PC-9 (cell line): ENCODE measurements around the gene MERTK. TPM values are rescaled to one million over a fixed set of nuclear protein-coding genes. Genes with fewer than 3 reads are reported as not detected.

ENCODE experiments used
- BruUV-seq: library from RNA; stranded (reverse); fragments of 400-500 nt; replicated peaks from 2 replicates; lab custom pipeline; 2021; lab: Mats Ljungman, UMichigan
- CTCF ChIA-PET: fragments of 300-600 bp; sonication (Branson Sonifier 250); formaldehyde crosslinking; loops from one replicate; lab custom pipeline; 2022; ENCODE audit warnings: antibody characterized with exemption; lab: Charles Lee
- POLR2A ChIA-PET: fragments of 300-600 bp; sonication (Branson Sonifier 250); formaldehyde crosslinking; loops from one replicate; lab custom pipeline; 2022; ENCODE audit warnings: antibody characterized with exemption; ENCODE audit not compliant: unreplicated experiment; lab: Charles Lee
- DNase-seq, 2 experiments: peaks; one replicate each; pipeline versions ENCODE4 v3.0.0 to v3.0.0-alpha.2; 2015 to 2022; ENCODE audit warnings: mixed read lengths in 1 of 2
- H2AFZ ChIP-seq: fragments of 200-600 bp; sonication (generic); 2 replicates; pipeline ENCODE4 v1.8.1; 2017; ENCODE audit warnings: antibody characterized with exemption
- H3F3A ChIP-seq: fragments of 200-600 bp; sonication (generic); 2 replicates; pipeline ENCODE4 v1.8.1; 2017; ENCODE audit warnings: antibody characterized with exemption, mild to moderate bottlenecking, low read depth; ENCODE audit not compliant: insufficient read depth
- H3K27ac ChIP-seq: fragments of 200-600 bp; sonication (generic); 2 replicates; pipeline ENCODE4 v1.6.1; 2016; ENCODE audit warnings: mixed run types
- H3K27me3 ChIP-seq: fragments of 200-600 bp; sonication (generic); 2 replicates; pipeline ENCODE4 v1.6.1; 2016; ENCODE audit warnings: low read depth, mixed run types; ENCODE audit not compliant: insufficient read depth
- H3K36me3 ChIP-seq: fragments of 200-600 bp; sonication (generic); 2 replicates; pipeline ENCODE4 v1.6.1; 2016; ENCODE audit warnings: low read depth, mixed run types
- H3K4me1 ChIP-seq: fragments of 200-600 bp; sonication (generic); replicated peaks from 2 replicates; pipeline ENCODE4 v1.6.1; 2016; ENCODE audit warnings: mixed run types; ENCODE audit not compliant: insufficient read depth
- H3K4me2 ChIP-seq: fragments of 200-600 bp; sonication (generic); 2 replicates; pipeline ENCODE4 v1.6.1; 2017; ENCODE audit warnings: mixed run types
- H3K4me3 ChIP-seq: fragments of 200-600 bp; sonication (generic); 2 replicates; pipeline ENCODE4 v1.6.1; 2016; ENCODE audit warnings: mixed run types
- H3K79me2 ChIP-seq: fragments of 200-600 bp; sonication (generic); 2 replicates; pipeline ENCODE4 v1.6.1; 2017; ENCODE audit warnings: low read depth, mixed run types
- H3K9me2 ChIP-seq: fragments of 200-600 bp; sonication (generic); 2 replicates; pipeline ENCODE4 v1.8.1; 2017; ENCODE audit warnings: mild to moderate bottlenecking; ENCODE audit not compliant: insufficient read depth
- H3K9me3 ChIP-seq: fragments of 200-600 bp; sonication (generic); 2 replicates; pipeline ENCODE4 v1.8.1; 2016; ENCODE audit warnings: low read depth; ENCODE audit not compliant: insufficient read depth
- H4K20me1 ChIP-seq: fragments of 200-600 bp; sonication (generic); 2 replicates; pipeline ENCODE4 v1.8.1; 2017; ENCODE audit not compliant: insufficient read depth
- EZH2 ChIP-seq: fragments of 200-600 bp; sonication (generic); IDR thresholded peaks from 2 replicates; pipeline ENCODE4 v1.8.0; 2017; ENCODE audit warnings: antibody characterized with exemption, low read depth
- intact Hi-C: fragments of 100-400 bp; cut with micrococcal nuclease; formaldehyde crosslinking; loops from one replicate; pipeline ENCODE4 v1.10.0; 2022; ENCODE audit not compliant: unreplicated experiment
- total RNA-seq: library from RNA; stranded (reverse); gene quantifications from 2 replicates; pipeline ENCODE4 v1.2.3, GENCODE V29; 2021
- TF ChIP-seq, protein P1 (sequence below): fragments of 200-600 bp; sonication (generic); conservative IDR thresholded peaks from 2 replicates; pipeline ENCODE4 v1.6.1; 2017; ENCODE audit warnings: mixed run types, antibody characterized with exemption, mild to moderate bottlenecking, moderate library complexity

MERTK gene
- total RNA-seq, 1 experiment from 2014 or later = 1.6 TPM

DNA sequence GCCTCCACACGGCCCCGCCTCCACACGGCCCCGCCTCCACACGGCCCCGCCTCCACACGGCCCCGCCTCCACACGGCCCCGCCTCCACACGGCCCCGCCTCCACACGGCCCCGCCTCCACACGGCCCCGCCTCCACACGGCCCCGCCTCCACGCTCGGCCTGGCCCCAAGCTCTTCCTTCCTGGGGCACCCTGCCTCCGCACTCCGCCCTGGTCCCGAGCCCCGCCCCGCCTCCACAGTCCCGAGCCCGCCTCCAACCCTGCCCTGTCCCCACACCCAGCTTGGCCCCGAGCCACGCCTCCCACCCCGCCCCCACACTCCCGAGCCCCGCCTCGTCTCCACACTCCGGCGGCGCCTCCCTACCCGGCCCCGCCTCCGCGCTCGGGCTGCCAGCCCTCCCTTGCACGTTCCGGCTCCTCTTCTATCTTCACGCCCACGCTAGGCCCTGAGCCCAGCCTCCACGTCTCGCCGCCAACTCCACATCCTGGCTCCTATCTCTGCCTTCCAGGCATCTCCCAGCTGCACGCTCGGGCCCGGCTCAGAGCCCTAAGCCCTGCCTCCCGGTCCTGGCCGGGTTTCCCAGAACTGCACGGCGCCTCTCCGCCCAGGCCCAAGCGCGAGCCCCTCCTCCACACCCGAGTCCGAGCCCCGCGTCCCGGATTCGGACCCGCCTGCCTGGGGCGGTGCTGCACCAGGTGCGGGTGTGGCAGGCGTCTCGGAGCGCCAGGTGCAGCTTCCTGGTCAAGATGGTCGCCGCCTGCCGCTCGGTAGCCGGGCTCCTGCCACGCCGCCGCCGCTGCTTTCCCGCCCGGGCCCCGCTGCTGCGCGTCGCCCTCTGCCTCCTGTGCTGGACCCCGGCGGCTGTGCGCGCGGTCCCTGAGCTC is 156.7 kb downstream of the MERTK start, which contains the start of gene TMEM87B:
Gene TMEM87B, plus strand, starts transcription at position 423 of the 883 bp plus-strand sequence. Its CDS starts 323 bp downstream, at position 746.
- Histone ChIP-seq H3K27me3 (no peaks in the 10 kb centered on the region), H3K36me3 (0 out of 2 replicates have a peak, but pooled peaks cover 7% of the 10 kb centered on the region), H2AFZ (peak within 1 kb of the TSS; percentile 92), H4K20me1 (peaks cover 8% of the 10 kb centered on the region; the same call in 1 of the 2 replicates), H3K9me2 (no peaks in the 10 kb centered on the region), H3K4me1 (peaks cover 30% of the 10 kb centered on the region), H3K4me2 (peak within 1 kb of the TSS; percentile 89), H3K4me3 (peak within 1 kb of the TSS; percentile 87), H3K9me3 (no peaks in the 10 kb centered on the region), H3F3A (peaks cover 31% of the 10 kb centered on the region), H3K79me2 (peaks cover 44% of the 10 kb centered on the region), H3K27ac (peak within 1 kb of the TSS; percentile 71)
- TF ChIP-seq EZH2 = no peak
- TF ChIP-seq, protein P1, sequence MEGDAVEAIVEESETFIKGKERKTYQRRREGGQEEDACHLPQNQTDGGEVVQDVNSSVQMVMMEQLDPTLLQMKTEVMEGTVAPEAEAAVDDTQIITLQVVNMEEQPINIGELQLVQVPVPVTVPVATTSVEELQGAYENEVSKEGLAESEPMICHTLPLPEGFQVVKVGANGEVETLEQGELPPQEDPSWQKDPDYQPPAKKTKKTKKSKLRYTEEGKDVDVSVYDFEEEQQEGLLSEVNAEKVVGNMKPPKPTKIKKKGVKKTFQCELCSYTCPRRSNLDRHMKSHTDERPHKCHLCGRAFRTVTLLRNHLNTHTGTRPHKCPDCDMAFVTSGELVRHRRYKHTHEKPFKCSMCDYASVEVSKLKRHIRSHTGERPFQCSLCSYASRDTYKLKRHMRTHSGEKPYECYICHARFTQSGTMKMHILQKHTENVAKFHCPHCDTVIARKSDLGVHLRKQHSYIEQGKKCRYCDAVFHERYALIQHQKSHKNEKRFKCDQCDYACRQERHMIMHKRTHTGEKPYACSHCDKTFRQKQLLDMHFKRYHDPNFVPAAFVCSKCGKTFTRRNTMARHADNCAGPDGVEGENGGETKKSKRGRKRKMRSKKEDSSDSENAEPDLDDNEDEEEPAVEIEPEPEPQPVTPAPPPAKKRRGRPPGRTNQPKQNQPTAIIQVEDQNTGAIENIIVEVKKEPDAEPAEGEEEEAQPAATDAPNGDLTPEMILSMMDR = no peak
- intact Hi-C loops = loop anchor here (1.0 to 10.0 kb wide), 3 partner anchors 200 to 670 kb away; partner anchors contain the start of genes CHCHD5, NT5DC4 and ZC3H8
- CTCF ChIA-PET = interaction anchor here (0.6 to 1.2 kb wide), 4 partner anchors 46 to 161 kb away, joined by 3 to 5 read pairs (median 4); no protein-coding TSS in a partner anchor
- peak; percentile 82 to 96 for DNase-seq
- POLR2A ChIA-PET = interaction anchor here (0.6 to 1.0 kb wide), 3 partner anchors 9 to 528 kb away, joined by 4 to 10 read pairs (median 5); no protein-coding TSS in a partner anchor
- BruUV-seq = no TSS peak

DNA sequence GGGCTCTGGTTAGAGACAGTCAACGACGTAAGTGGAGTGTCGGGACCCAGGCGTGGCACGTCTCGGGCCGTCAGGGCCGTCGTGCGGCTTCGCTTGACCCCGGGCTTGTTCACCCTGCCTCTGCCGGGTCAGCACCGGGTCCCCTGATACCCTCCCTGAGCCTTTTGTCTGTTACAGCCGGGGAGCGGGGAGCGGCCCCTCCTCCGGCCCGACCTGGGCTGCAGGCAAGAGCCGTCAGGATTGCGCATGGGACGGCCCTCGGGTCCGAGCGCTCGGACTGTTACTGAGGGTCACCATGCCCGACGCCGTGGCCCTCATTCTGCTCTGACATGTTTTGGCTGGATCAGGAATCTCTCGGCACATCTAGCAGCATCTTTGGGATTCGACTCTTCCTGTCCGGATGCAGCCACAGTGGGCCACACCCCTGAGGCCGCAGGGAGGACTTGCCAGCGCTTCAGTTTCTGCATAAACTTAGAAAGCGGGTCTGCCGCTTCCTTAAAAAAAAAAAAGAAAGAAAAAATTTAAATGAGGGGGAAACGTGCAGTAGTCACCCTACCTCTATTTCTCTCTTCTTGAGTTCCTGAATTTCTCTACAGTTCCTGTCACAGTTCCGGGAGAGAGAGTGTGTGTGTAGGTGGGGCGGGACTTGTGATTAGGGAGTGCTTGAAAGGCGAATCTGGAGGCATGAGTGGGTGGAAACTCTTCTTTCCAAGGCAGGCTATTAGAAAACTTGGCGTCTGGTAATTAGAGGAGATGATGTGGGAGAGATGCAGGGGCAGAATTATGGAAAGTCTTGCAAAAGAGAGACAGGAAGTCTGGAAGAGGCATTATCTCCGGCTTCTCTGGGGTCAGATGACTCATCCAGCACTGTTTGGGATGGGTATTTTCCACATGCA is 157.6 kb downstream of the MERTK start:
- Histone ChIP-seq H3K4me2 (peak overlapping the region; percentile 89), H3K9me2 (no peaks in the 10 kb centered on the region), H3K4me1 (peaks cover 30% of the 10 kb centered on the region), H3K9me3 (no peaks in the 10 kb centered on the region), H3K36me3 (peaks cover 13% of the 10 kb centered on the region; the same call in 1 of the 2 replicates), H2AFZ (peak overlapping the region; percentile 91), H3F3A (peaks cover 31% of the 10 kb centered on the region), H3K4me3 (peak overlapping the region; percentile 87), H3K27me3 (no peaks in the 10 kb centered on the region), H4K20me1 (peaks cover 8% of the 10 kb centered on the region; the same call in 1 of the 2 replicates), H3K27ac (peak overlapping the region; percentile 71), H3K79me2 (peaks cover 49% of the 10 kb centered on the region)
- intact Hi-C loops = loop anchor here (1.0 to 10.0 kb wide), 3 partner anchors 199 to 669 kb away; partner anchors contain the start of genes CHCHD5, NT5DC4 and ZC3H8
- TF ChIP-seq, protein P1 = no peak
- no peak for TF ChIP-seq EZH2
- BruUV-seq = TSS peak; percentile 87
- CTCF ChIA-PET = no interaction called here
- peak; percentile 58 to 77 for DNase-seq
- POLR2A ChIA-PET = no interaction called here
